ENCODE data around the gene DNAH10. TPM values are rescaled to one million over a fixed set of nuclear protein-coding genes. Genes with fewer than 3 reads are reported as not detected.

Gene DNAH10
- total and polyA plus RNA-seq, 9 donors = 0.05 to 20.2 (median 0.72) TPM

DNA sequence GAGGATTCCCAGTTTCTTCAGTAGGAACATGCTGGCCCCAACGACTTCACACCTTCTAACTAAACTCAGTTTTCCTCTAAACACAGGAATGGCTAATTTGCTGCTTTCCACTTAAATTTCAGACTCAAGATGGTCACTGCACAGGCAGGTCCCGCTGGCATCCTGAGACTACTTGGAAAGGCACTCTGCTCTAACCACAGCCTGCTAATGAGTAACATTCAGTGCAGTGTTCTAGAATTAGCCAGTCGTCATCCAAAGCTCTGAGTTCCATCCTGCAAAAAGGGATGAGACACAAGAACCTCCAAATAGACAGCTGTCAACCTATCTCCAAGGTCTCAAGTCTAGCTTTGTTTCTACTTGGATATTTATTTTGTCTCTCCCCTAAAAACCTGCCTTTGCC is 204.5 kb downstream of the DNAH10 start:
- H3K4me3 ChIP-seq = no peak overlapping the region
- no peak for TF ChIP-seq POLR2A (IDR thresholded peaks at IDR 0.05)
- TF ChIP-seq, protein P1, sequence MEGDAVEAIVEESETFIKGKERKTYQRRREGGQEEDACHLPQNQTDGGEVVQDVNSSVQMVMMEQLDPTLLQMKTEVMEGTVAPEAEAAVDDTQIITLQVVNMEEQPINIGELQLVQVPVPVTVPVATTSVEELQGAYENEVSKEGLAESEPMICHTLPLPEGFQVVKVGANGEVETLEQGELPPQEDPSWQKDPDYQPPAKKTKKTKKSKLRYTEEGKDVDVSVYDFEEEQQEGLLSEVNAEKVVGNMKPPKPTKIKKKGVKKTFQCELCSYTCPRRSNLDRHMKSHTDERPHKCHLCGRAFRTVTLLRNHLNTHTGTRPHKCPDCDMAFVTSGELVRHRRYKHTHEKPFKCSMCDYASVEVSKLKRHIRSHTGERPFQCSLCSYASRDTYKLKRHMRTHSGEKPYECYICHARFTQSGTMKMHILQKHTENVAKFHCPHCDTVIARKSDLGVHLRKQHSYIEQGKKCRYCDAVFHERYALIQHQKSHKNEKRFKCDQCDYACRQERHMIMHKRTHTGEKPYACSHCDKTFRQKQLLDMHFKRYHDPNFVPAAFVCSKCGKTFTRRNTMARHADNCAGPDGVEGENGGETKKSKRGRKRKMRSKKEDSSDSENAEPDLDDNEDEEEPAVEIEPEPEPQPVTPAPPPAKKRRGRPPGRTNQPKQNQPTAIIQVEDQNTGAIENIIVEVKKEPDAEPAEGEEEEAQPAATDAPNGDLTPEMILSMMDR (IDR thresholded peaks at IDR 0.05) = no peak
- no peak for TF ChIP-seq EP300 (IDR thresholded peaks at IDR 0.05)
- intact Hi-C loops (cut with DNase I) = no loop called here
- 86 to 96% (median 86%) methylated on average over 3 of the region's 3 CpGs for WGBS, 3 donors
- no peaks in the 10 kb centered on the region for H3K9me3 ChIP-seq
- H3K4me1 ChIP-seq (ENCODE audit: insufficient read depth) = peaks cover 2% of the 10 kb centered on the region
- H3K27me3 ChIP-seq = no peaks in the 10 kb centered on the region
- no peaks in the 10 kb centered on the region for H3K36me3 ChIP-seq
- DNase-seq = no peak
- no peak overlapping the region for H3K27ac ChIP-seq

DNA sequence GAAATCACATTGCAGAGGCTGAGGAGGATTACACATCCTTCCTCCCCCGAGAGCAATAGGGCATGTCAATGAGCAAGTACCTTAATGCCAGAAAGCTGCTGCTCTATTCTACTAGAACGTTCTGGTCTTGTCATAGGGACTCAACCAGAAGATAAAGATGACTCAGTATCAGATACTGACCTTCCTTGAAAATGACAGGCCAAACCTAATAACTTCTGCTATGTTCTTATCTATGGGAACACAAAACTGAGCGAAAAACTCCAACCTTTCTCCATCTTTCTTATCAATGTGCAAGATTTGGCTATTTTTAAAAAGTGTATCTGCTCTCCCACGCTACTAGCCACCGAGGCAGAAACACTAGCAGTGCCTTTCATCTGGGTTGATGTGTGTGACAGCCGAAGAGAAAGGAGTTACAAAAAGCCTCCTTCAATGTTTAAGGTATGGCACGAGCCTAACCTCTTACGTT is 205.1 kb downstream of the DNAH10 start:
- intact Hi-C loops (cut with DNase I) = no loop called here
- Histone ChIP-seq H3K9me3 (no peaks in the 10 kb centered on the region), H3K4me3 (no peak overlapping the region), H3K36me3 (no peaks in the 10 kb centered on the region), H3K4me1 (ENCODE audit: insufficient read depth) (peaks cover 2% of the 10 kb centered on the region), H3K27me3 (no peaks in the 10 kb centered on the region), H3K27ac (no peak overlapping the region)
- no peak for DNase-seq
- 81 to 83% (median 82%) methylated on average over 8 of the region's 8 CpGs for WGBS, 3 donors
- TF ChIP-seq POLR2A (IDR thresholded peaks at IDR 0.05) = no peak
- TF ChIP-seq, protein P1 (IDR thresholded peaks at IDR 0.05) = no peak
- no peak for TF ChIP-seq EP300 (IDR thresholded peaks at IDR 0.05)

DNA sequence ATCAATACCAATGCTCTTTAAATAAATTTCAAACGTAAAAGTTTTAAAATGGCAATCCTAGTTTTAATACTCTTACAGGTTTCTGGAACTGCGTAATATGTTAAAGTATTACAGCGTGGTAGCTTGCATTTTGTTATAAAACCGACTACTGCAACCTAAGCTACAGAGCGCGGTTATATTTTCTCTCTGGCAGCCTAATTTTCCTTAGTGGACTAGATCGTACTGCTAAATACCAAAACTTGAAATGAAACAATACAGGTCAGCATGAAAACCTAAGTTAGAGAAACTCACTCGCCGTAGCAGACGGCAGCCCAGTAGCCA is 209.3 kb downstream of the DNAH10 start:
- no peaks in the 10 kb centered on the region for H3K36me3 ChIP-seq
- no peaks in the 10 kb centered on the region for H3K4me1 ChIP-seq (ENCODE audit: insufficient read depth)
- peak overlapping the region; percentile 84 for H3K4me3 ChIP-seq
- H3K9me3 ChIP-seq = no peaks in the 10 kb centered on the region
- intact Hi-C loops (cut with DNase I) = no loop called here
- peak overlapping the region in 1 of 2 donors; percentile 96 for H3K27ac ChIP-seq
- no peak for DNase-seq
- TF ChIP-seq EP300 (IDR thresholded peaks at IDR 0.05) (no peak), POLR2A (IDR thresholded peaks at IDR 0.05) (no peak)
- TF ChIP-seq, protein P1 (IDR thresholded peaks at IDR 0.05) = no peak
- no peaks in the 10 kb centered on the region for H3K27me3 ChIP-seq
- 18 to 26% (median 23%) methylated on average over 10 of the region's 10 CpGs for WGBS, 3 donors

DNA sequence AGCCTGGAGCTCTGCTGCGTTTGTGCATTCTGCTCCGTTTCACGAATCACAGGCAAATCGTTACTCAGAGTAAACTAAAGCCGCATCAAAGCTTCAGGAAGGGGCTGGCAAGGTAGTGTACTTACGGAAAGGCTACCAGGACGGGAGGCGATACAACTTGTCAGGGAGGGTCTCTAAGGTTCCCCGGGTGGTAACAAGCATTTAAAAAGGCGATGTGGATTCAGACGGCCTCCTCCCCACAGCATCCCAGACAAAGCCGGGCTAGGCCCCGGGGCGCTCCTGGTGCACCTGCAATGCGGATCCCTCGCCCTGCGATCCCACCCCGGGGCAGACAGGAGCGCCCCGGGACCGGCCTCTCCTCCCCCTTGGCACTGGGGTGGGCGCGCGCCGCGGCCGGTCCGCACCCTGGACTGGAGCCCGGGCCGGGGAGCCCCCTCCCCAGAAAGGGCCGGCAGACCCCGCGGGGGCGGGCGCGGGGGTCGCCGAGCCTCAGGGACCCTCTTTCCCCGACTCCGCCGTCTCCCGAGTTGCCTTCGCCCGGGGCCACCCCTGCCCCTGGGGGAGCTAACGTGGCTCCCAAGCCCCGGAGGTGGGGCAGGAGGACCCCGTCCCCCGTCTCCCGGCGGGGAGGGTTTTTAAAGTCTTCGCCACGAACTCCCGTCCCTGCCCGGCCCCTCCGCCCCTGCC is 209.8 kb downstream of the DNAH10 start:
- Histone ChIP-seq H3K36me3 (no peaks in the 10 kb centered on the region), H3K4me1 (ENCODE audit: insufficient read depth) (no peaks in the 10 kb centered on the region), H3K27me3 (no peaks in the 10 kb centered on the region), H3K4me3 (peak overlapping the region; percentile 84), H3K9me3 (no peaks in the 10 kb centered on the region), H3K27ac (peak overlapping the region; percentile 96 to 98)
- DNase-seq = peak in 4 of 5 donors; percentile 27 to 50 (median 38)
- no peak for TF ChIP-seq EP300 (IDR thresholded peaks at IDR 0.05)
- 0 to 1% (median 1%) methylated on average over 43 to 55 of the region's 55 CpGs for WGBS, 3 donors
- intact Hi-C loops (cut with DNase I) = no loop called here
